ENCODE measurements around the gene GLI2.

The GLI2 gene

GRCh38 chr2:120715353-120715752 lies 20.3 kb upstream of the GLI2 start:
- POLR2A ChIA-PET, result no interaction called here
- H3K4me3 ChIP-seq (ENCODE audit: low read depth, low read length), result no peak overlapping the region
- no peak for TF ChIP-seq CTCF (IDR thresholded peaks at IDR 0.05; ENCODE audit: insufficient read depth, low read length, missing control alignments)
- DNase-seq (ENCODE audit: low read depth, low spot score), result no peak
- CTCF ChIA-PET, result interaction anchor here (1.1 to 3.9 kb wide), 2 partner anchors 362 to 364 kb away, joined by 3 to 18 read pairs; no protein-coding TSS in a partner anchor

- ChIA-PET CTCF (interaction anchor here (1.1 to 3.9 kb wide), 2 partner anchors 361 to 364 kb away, joined by 3 to 18 read pairs; no protein-coding TSS in a partner anchor), POLR2A (interaction anchor here (1.0 kb wide), 1 partner anchor 21 kb away, joined by 3 read pairs; no protein-coding TSS in a partner anchor)
- no peak overlapping the region for H3K4me3 ChIP-seq (ENCODE audit: low read depth, low read length)
- no peak for DNase-seq (ENCODE audit: low read depth, low spot score)
- TF ChIP-seq CTCF (IDR thresholded peaks at IDR 0.05; ENCODE audit: insufficient read depth, low read length, missing control alignments), result no peak
Observed at GRCh38 chr2:120715941-120716340, 19.7 kb upstream of the GLI2 start.

GRCh38 chr2:120716641-120717585 lies 18.8 kb upstream of the GLI2 start:
- POLR2A ChIA-PET, result interaction anchor here (1.0 kb wide), 1 partner anchor 20 kb away, joined by 3 read pairs; no protein-coding TSS in a partner anchor
- CTCF ChIA-PET, result interaction anchor here (0.9 to 3.9 kb wide), 5 partner anchors 21 to 363 kb away, joined by 3 to 18 read pairs (median 3); no protein-coding TSS in a partner anchor
- no peak overlapping the region for H3K4me3 ChIP-seq (ENCODE audit: low read depth, low read length)
- no peak for TF ChIP-seq CTCF (IDR thresholded peaks at IDR 0.05; ENCODE audit: insufficient read depth, low read length, missing control alignments)
- DNase-seq (ENCODE audit: low read depth, low spot score), result no peak

GRCh38 chr2:120719491-120719890 lies 16.2 kb upstream of the GLI2 start:
- POLR2A ChIA-PET, result no interaction called here
- no peak overlapping the region for H3K4me3 ChIP-seq (ENCODE audit: low read depth, low read length)
- no peak for TF ChIP-seq CTCF (IDR thresholded peaks at IDR 0.05; ENCODE audit: insufficient read depth, low read length, missing control alignments)
- CTCF ChIA-PET, result no interaction called here
- no peak for DNase-seq (ENCODE audit: low read depth, low spot score)

GRCh38 chr2:120720231-120720630 lies 15.4 kb upstream of the GLI2 start:
- no peak overlapping the region for H3K4me3 ChIP-seq (ENCODE audit: low read depth, low read length)
- DNase-seq (ENCODE audit: low read depth, low spot score), result no peak
- no peak for TF ChIP-seq CTCF (IDR thresholded peaks at IDR 0.05; ENCODE audit: insufficient read depth, low read length, missing control alignments)
- ChIA-PET CTCF (no interaction called here), POLR2A (no interaction called here)

- no peak for TF ChIP-seq CTCF (IDR thresholded peaks at IDR 0.05; ENCODE audit: insufficient read depth, low read length, missing control alignments)
- ChIA-PET CTCF (interaction anchor here (1.4 kb wide), 1 partner anchor 25 kb away, joined by 4 read pairs; no protein-coding TSS in a partner anchor), POLR2A (no interaction called here)
- no peak for DNase-seq (ENCODE audit: low read depth, low spot score)
- no peak overlapping the region for H3K4me3 ChIP-seq (ENCODE audit: low read depth, low read length)
Observed at GRCh38 chr2:120720746-120721375, 14.8 kb upstream of the GLI2 start.
